CD4-positive, CD25-positive, alpha-beta regulatory T cell (primary cell): Measurements from ENCODE around the gene AGXT. TPM values are rescaled to one million over a fixed set of nuclear protein-coding genes. Genes with fewer than 3 reads are reported as not detected.
A peak's percentile ranks its signal among the peaks of the same experiment; 100 is the strongest.

Experiments used
- ATAC-seq, 2 donors: fragments of 150-1000 bp; cut with Tn5 transposase; one replicate each; pipeline ENCODE4 v1.10.0; 2021; ENCODE audit warnings: low read depth in 2 of 2, moderate number of reproducible peaks in 2 of 2, moderate library complexity in 1 of 2
- DNase-seq, 3 donors: peaks; one replicate each; pipeline versions ENCODE4 v3.0.0 to v3.0.0-alpha.2; 2012 to 2022; ENCODE audit warnings: mixed read lengths in 1 of 3
- H3K27ac ChIP-seq: one replicate; pipeline ENCODE4 v1.7.0; 2013; ENCODE audit warnings: mild to moderate bottlenecking, low read length; ENCODE audit not compliant: insufficient read depth, poor library complexity, severe bottlenecking
- H3K27me3 ChIP-seq: one replicate; pipeline ENCODE4 v1.7.0; 2013; ENCODE audit warnings: low read length; ENCODE audit not compliant: control insufficient read depth, insufficient read depth
- H3K36me3 ChIP-seq: one replicate; pipeline ENCODE4 v1.7.0; 2013; ENCODE audit warnings: mild to moderate bottlenecking, low read length, moderate library complexity; ENCODE audit not compliant: control insufficient read depth, insufficient read depth
- H3K4me1 ChIP-seq: 2 replicates; pipeline ENCODE4 v1.7.0; 2013; ENCODE audit warnings: mild to moderate bottlenecking, low read length; ENCODE audit not compliant: insufficient read depth, control insufficient read depth, poor library complexity, severe bottlenecking
- H3K4me3 ChIP-seq: one replicate; pipeline ENCODE4 v1.7.0; 2013; ENCODE audit warnings: low read depth, mild to moderate bottlenecking, low read length, moderate library complexity
- H3K9me3 ChIP-seq, 2 experiments: 1 replicate in 1 of 2; 2 replicates in 1 of 2; pipeline ENCODE4 v1.7.0; 2013; ENCODE audit warnings: low read length in 2 of 2, mild to moderate bottlenecking in 1 of 2, moderate library complexity in 1 of 2; ENCODE audit not compliant: control insufficient read depth in 2 of 2
- H3K27ac Mint-ChIP-seq, 3 donors: one replicate each; pipeline ENCODE4 v1.8.0; 2020 to 2022; ENCODE audit warnings: mild to moderate bottlenecking in 3 of 3, mixed read lengths in 3 of 3, moderate library complexity in 2 of 3
- H3K27me3 Mint-ChIP-seq: one replicate; pipeline ENCODE4 v1.8.0; 2022; ENCODE audit warnings: mild to moderate bottlenecking, mixed read lengths
- H3K36me3 Mint-ChIP-seq: one replicate; pipeline ENCODE4 v1.8.0; 2020; ENCODE audit warnings: mixed read lengths
- H3K4me1 Mint-ChIP-seq, 4 donors: one replicate each; pipeline ENCODE4 v1.8.0; 2020 to 2022; ENCODE audit warnings: mixed read lengths in 4 of 4, mild to moderate bottlenecking in 1 of 4
- H3K4me3 Mint-ChIP-seq, 4 donors: one replicate each; pipeline ENCODE4 v1.8.0; 2020 to 2022; ENCODE audit warnings: mild to moderate bottlenecking in 4 of 4, mixed read lengths in 4 of 4, moderate library complexity in 3 of 4
- H3K9me3 Mint-ChIP-seq, 7 donors: one replicate each; pipeline ENCODE4 v1.8.0; 2020 to 2022; ENCODE audit warnings: mixed read lengths in 7 of 7, mild to moderate bottlenecking in 3 of 7, moderate library complexity in 2 of 7
- polyA plus RNA-seq, 4 donors: library from polyadenylated mRNA; unstranded; fragments of 300-500 nt; fragmentation: Illumina TruSeq; gene quantifications; one replicate each; pipeline ENCODE4 v1.2.3, GENCODE V29; 2021
- total RNA-seq: library from RNA; stranded (reverse); gene quantifications from one replicate; pipeline ENCODE4 v1.2.3, GENCODE V29; 2022

Gene AGXT
- total and polyA plus RNA-seq, 5 donors from 2014 or later = not detected

DNA sequence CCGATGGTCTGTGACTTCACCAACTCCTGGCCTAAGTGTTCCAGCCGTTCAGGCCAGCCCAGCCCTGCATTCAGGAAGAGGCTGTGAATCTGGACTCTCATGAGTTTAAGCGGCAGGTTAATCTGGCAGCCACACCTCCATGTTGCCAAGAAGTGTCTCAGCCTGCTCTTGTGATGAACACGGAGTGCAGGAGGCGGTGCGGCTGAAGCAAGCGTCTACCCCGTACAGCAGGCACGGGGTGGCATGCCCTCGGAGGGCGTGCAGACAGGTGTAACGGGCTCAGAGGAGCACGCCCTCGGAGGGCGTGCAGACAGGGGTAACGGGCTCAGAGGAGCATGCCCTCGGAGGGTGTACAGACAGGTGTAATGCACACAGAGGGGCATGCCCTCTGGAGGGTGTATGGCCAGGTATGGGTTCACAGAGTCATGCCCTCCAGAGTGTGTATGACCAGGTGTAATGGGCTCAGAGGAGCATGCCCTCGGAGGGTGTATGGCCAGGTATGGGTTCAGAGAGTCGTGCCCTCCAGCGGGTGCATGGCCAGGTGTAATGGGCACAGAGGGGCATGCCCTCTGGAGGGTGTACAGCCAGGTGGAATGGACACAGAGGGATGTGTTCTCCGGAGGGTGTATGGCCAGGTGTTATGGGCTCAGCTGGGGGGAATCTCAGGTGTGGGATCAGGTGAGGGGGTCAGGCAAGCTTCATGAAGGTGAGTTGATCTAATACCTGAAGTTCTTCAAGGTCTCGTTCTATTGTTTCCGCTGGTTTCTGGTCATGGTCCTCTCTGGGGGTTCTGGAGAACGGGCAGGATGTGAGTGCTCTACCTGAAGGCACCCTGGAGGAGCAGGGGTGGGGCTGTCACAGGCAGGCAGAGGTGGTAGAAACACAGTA, 60.1 kb downstream of the AGXT start:
- peaks cover 0 to 2% (median 1%) of the 10 kb centered on the region in 4 donors for H3K4me1 Mint-ChIP-seq
- no peaks in the 10 kb centered on the region for H3K36me3 Mint-ChIP-seq
- ATAC-seq (peak in 1 of 2 donors; percentile 11), DNase-seq (no peak)
- peaks cover 0 to 2% (median 0%) of the 10 kb centered on the region in 7 donors for H3K9me3 Mint-ChIP-seq
- no peaks in the 10 kb centered on the region for H3K27me3 Mint-ChIP-seq
- Histone ChIP-seq H3K4me3 (no peak overlapping the region), H3K27ac (no peak overlapping the region), H3K4me1 (no peaks in the 10 kb centered on the region), H3K36me3 (no peaks in the 10 kb centered on the region), H3K27me3 (no peaks in the 10 kb centered on the region), H3K9me3 (no peaks in the 10 kb centered on the region)
- no peak overlapping the region for H3K27ac Mint-ChIP-seq
- no peak overlapping the region for H3K4me3 Mint-ChIP-seq

GRCh38 chr2:240929364-240930095, 60.9 kb downstream of the AGXT start:
- no peaks in the 10 kb centered on the region for H3K9me3 ChIP-seq
- Mint-ChIP-seq H3K27ac (no peak overlapping the region), H3K36me3 (no peaks in the 10 kb centered on the region), H3K4me1 (peaks cover 0 to 2% (median 1%) of the 10 kb centered on the region in 4 donors), H3K27me3 (no peaks in the 10 kb centered on the region), H3K4me3 (no peak overlapping the region), H3K9me3 (peaks cover 0 to 2% (median 0%) of the 10 kb centered on the region in 7 donors)
- no peak for DNase-seq
- no peak overlapping the region for H3K27ac ChIP-seq
- H3K4me1 ChIP-seq = no peaks in the 10 kb centered on the region
- no peaks in the 10 kb centered on the region for H3K36me3 ChIP-seq
- H3K4me3 ChIP-seq = no peak overlapping the region
- H3K27me3 ChIP-seq = no peaks in the 10 kb centered on the region
- ATAC-seq = no peak

Other genes starting within 250 kb of the AGXT start
- gene GPR35, start 243.3 kb upstream of the AGXT start, total RNA-seq = 11.0 TPM
- under 1 TPM; 0.24 to 0.60 (median 0.40) TPM for gene GPR35, start 243.3 kb upstream of the AGXT start, polyA plus RNA-seq
- gene AQP12B, start 185.9 kb upstream of the AGXT start, total RNA-seq = not detected
- gene AQP12B, start 185.9 kb upstream of the AGXT start, polyA plus RNA-seq = not detected
- gene AQP12A, start 177.0 kb upstream of the AGXT start, total RNA-seq = not detected
- not detected for gene AQP12A, start 177.0 kb upstream of the AGXT start, polyA plus RNA-seq
- gene KIF1A, start 48.6 kb upstream of the AGXT start, total RNA-seq = not detected
- gene KIF1A, start 48.6 kb upstream of the AGXT start, polyA plus RNA-seq = not detected
- gene MAB21L4, start 27.3 kb downstream of the AGXT start, total RNA-seq = not detected
- not detected for gene MAB21L4, start 27.3 kb downstream of the AGXT start, polyA plus RNA-seq
- gene CROCC2, start 37.5 kb downstream of the AGXT start, total RNA-seq = not detected
- gene CROCC2, start 37.5 kb downstream of the AGXT start, polyA plus RNA-seq = not detected
- gene SNED1, start 129.8 kb downstream of the AGXT start, total RNA-seq = 170 TPM
- 1 to 10 TPM; 1.7 to 5.6 (median 2.2) TPM for gene SNED1, start 129.8 kb downstream of the AGXT start, polyA plus RNA-seq
- gene MTERF4, start 233.5 kb downstream of the AGXT start, total RNA-seq = 105 TPM
- gene MTERF4, start 233.5 kb downstream of the AGXT start, polyA plus RNA-seq = 10 to 100 TPM; 50.0 to 75.7 (median 62.2) TPM